NCI-H146 treated with DMSO at 0.1 percent for 48 hours (cell line): ENCODE data around the gene CELF5.
"Not testable (repeated sequence)": the region's sequence is repeated elsewhere in the genome, so short reads cannot be mapped to it uniquely, and the experiment has no call there.

ENCODE experiments used
- DNase-seq: peaks from one replicate; lab custom pipeline; 2025; ENCODE audit not compliant: unreplicated experiment; lab: John Stamatoyannopoulos, UW

The CELF5 gene

DNA sequence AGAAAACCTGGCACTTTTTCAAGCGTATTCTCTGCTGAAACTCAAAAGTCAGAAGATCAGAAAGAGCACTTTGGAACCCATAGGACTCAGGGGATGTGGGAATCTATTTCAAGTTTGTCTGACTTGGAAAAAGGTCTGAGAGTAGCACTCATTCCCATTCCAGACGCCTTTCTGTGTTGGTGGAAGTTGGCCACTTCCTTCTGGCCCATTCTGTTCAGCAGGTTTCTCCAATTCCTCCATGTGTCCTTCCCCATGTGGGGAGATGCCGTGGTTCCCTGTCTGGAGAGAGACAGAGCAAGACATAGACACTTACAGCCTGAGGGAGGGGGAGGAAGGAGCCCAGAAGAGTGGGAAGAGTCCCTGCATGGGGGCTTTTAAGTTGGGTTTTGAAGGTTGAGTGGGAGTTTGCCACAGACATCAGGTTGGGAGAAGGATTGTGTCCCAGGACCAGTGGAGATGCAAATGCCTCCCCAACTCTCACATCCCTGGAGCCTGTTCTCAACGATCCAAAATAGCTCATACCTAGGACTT lies 48.0 kb downstream of the CELF5 start:
- DNase-seq = no peak

GRCh38 chr19:3272952-3273351 lies 48.5 kb downstream of the CELF5 start:
- DNase-seq = no peak

DNA sequence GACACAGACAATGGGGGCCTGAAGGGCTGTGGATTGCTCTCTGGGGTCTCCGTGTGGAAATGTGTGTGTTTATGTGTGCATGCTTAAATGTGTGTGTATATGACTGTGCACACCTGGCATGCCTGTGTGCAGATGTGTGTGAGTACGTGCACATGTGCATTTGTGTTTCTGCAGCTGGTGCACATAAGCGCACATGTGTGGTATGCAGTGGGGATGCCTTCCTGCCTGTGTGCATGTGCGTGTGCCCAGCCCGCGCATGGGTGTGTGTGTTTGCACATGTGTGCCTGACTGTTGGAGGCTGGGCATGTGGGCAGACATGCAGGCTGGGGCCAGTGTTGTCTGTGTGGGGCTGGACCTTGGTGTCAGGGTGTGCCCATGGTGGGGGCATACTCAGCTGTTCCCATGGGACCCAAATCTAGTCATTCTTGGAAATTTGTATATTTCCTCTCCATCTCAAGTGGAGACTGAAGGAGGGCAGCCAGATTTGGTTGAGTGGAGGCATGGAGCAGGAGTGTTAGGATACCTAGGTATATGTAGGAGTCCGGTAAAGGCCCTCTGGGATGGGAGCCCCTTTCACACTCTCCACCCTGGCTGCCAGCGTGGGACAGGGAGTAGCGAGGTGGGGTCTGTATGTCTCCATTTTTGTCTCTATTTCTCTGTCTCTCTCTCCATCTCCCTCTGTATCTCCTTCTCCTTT lies 49.9 kb downstream of the CELF5 start:
- no peak for DNase-seq

DNA sequence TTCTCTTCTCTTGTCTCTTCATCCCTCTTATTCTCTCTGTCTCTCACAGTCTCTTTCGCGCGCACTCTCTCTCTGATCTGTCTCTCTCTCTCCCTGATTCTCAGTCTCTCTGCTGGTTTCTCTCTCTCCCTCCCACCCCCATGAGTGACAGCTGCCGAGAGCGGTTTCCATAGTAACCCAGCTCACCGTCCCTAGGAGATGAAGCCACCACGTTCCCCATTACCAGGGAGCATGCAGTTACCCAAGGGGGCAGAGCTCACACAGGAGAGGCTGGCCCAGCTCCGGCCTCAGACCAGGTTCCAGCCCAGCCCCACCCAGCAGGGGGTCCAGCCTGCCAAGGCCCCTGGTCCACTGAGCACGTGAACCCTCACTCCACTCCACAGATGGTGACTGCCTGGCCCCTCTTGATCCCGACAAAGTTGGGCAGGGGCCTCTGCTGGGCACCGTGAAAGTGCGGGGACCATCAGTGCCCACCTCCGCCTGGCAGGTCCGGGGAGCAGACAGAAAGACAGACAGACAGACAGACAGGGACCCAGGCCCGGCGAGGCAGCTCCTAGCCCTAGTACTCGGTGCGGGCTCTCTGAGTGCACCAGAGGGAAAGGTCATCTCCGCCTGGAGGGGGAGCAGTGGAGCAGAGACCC lies 50.6 kb downstream of the CELF5 start:
- DNase-seq = peak; percentile 24

DNA sequence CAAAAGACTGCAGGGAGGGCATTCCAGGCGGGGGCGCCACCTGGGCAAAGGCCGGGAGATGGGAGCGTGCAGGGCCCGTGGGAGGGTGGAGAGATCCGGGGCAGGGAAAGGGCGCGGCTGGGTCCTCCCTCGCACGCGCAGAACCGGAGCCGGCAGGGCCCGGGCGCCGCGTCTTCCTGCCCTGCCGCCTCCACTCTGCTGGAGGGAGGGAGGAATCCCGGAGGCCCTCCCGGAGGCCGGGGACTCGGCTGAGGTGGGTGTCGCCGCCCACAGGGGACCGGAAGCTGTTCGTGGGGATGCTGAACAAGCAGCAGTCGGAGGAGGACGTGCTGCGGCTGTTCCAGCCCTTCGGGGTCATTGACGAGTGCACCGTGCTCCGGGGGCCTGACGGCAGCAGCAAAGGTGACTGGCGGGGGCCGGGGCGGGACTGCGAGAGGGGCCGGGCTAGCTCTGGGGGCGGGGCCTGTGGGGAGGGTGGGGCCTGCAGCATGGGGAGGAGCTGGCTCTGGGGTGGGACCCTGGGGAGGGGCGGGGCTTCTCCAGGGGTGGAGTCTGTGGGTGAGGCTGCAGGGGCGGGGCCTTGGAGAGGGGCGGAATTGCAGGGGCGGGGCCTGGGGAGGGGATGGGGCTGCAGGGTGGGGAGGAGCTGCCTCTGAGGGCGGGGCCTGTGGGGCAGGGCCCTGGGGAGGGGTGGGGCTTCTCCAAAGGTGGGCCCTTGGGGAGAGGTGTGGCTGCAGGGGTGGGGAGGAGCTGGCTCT lies 51.3 kb downstream of the CELF5 start:
- peak; percentile 84 for DNase-seq

DNA sequence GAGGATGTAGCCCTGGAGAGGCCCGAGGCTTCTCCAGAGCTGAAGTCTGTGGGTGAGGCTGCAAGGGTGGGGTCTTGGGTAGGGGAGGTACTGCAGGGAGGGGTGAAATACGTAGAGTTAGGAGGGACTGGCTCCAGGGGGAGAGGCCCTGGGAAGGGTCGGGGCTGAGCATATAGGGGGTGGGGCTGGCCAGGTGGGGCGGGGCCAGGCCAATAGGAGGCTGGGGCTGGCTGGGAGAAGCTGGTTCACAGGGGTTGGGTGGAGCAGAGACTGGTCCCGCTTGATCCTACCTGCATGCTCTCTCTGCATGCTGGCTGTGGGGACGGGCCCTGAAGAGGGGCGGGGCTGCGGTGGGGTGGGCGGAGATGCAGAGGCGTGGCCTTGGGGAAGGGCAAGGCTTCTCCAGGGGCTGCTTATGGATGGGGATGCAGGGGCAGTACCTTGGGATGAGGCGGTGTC lies 51.9 kb downstream of the CELF5 start:
- DNase-seq = peak; percentile 84

GRCh38 chr19:3277649-3278048 lies 53.2 kb downstream of the CELF5 start:
- DNase-seq = no peak

DNA sequence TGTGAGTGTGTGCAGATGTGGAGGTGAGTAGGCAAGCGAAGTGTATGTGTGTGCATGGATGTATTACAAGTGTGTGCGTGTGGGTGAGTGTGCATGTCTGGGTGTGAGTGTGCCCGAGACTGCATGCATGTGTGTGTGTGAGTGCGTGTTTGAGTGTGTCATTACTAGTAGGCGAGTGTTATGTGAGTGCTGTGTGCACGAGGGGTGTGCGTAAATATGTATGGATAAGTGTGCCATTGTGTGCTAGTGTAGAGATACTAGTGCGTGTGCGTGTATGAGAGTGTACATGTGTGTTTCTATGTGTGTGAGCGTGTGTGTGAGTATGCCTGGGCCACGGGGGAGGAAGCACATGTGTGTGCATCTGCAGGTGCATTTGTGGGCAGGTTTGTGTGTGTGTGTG lies 53.8 kb downstream of the CELF5 start:
- no peak for DNase-seq

DNA sequence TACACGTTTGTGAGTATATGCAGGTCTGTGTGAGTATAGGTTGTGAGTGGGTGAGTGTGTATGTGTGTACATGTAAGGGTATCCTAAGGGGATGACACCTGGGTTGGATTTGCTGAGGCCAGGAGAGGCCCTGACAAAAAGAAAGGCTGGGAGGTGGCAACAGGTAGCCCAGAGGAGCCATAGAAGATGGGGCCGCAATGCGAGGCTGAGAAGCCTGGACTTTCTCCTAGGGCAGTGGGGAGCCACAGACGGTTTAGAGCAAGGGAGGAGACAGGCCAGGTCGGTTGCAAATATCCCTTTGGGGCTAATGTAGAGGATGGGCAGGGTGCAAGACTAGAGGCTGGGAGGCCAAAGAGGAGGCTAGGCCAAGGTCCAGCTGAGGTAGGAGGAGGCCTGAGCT lies 54.3 kb downstream of the CELF5 start:
- DNase-seq = no peak

GRCh38 chr19:3279306-3279705 lies 54.8 kb downstream of the CELF5 start:
- no peak for DNase-seq

- no peak for DNase-seq
Observed at GRCh38 chr19:3281026-3281425, 56.6 kb downstream of the CELF5 start.

DNA sequence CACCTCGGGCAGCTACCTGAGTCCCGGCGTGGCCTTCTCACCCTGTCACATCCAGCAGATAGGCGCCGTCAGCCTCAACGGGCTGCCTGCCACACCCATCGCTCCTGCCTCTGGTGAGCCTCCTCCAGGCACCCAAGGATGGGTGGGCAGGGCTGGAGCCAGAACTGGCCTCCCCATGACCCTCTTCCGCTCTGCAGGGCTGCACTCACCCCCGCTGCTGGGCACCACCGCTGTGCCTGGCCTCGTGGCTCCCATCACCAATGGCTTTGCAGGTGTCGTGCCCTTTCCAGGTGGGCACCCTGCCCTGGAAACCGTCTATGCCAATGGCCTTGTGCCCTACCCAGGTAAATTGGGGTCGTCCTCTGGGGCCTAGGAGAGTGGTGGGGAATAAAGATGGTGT lies 57.7 kb downstream of the CELF5 start:
- DNase-seq = no peak

DNA sequence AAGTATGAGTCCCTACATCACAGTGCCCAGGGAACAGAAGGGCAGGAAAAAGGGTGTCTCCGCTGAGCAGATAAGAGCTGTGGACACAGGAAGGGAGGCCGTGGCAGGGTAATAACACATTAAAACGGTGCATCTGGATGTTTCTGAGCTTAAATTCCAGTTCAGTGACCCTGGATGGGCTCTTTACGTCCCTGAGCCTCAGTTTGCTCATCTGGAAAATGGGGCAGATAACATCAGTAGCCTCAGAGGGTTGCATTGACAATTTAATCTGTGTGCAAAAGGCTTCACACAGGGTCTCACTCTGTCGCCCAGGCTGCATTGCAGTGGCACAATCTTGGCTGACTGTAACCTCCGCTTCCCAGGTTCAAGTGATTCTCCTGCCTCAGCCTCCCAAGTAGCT lies 58.1 kb downstream of the CELF5 start:
- no peak for DNase-seq

- no peak for DNase-seq
Observed at GRCh38 chr19:3283246-3283751, 58.8 kb downstream of the CELF5 start.

- no peak for DNase-seq
Observed at GRCh38 chr19:3283886-3284657, 59.6 kb downstream of the CELF5 start.

- DNase-seq = no peak
Observed at GRCh38 chr19:3284759-3285646, 60.5 kb downstream of the CELF5 start.

- DNase-seq = no peak
Observed at GRCh38 chr19:3285647-3286176, 61.3 kb downstream of the CELF5 start.

- DNase-seq = no peak
Observed at GRCh38 chr19:3287814-3288213, 63.4 kb downstream of the CELF5 start.

DNA sequence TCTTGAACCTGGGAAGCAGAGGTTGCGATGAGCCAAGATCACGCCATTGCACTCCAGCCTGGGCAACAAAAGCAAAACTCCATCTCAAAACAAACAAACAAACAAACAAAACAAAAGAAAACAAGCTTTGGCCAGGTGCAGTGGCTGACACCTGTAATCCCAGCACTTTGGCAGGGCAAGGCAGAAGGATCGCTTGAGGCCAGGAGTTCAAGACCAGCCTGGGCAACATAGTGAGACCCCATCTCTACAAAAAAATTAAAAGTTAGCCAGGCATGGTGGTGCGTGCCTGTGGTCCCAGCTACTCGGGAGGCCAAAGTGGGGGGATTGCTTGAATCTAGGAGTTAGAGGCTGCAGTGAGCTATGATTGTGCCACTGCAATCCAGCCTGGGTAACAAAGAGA lies 64.0 kb downstream of the CELF5 start:
- not testable (repeated sequence) for DNase-seq
